GM12801 (cell line): ENCODE measurements around the gene SIX3.

Experiments used
- TF ChIP-seq, protein P1 (sequence below): IDR thresholded peaks from one replicate; pipeline ENCODE4 v1.5.1; 2011; ENCODE audit warnings: control low read depth; ENCODE audit not compliant: insufficient read length; ENCODE audit errors: extremely low read depth

SIX3 gene

DNA sequence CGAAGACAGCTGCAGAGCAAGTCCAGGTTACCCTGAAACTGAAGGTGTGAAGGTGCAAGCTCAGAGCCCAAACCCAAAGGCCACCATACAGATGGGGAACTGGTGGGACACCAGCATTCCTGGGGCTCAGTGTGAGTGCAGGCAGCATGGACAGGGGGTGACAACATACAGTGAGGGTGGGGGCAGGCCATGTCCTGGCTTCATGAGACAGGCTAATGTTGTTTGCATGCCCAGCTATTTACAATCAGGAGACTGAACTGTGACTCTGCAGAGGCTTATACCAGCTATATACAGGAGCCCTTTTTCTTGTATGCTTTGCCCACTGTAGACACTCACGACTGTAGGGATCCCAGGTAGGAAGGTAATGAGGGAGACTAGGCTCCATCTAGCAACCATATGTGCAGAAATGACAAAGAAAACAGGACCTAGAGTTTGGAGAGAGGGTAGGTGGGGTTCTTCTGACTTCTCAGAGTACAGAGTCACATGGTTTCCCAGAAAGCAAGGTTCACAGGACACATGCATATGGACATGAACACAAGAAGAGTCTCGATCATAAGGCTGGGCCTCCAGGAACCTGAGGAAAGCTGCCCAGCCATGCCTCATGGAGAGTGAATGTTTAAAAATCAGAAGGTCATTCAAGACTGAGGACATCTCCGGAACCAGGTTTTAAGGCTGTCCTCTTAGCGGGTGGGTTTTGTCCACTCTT, 26.4 kb downstream of the SIX3 start:
- TF ChIP-seq, protein P1, sequence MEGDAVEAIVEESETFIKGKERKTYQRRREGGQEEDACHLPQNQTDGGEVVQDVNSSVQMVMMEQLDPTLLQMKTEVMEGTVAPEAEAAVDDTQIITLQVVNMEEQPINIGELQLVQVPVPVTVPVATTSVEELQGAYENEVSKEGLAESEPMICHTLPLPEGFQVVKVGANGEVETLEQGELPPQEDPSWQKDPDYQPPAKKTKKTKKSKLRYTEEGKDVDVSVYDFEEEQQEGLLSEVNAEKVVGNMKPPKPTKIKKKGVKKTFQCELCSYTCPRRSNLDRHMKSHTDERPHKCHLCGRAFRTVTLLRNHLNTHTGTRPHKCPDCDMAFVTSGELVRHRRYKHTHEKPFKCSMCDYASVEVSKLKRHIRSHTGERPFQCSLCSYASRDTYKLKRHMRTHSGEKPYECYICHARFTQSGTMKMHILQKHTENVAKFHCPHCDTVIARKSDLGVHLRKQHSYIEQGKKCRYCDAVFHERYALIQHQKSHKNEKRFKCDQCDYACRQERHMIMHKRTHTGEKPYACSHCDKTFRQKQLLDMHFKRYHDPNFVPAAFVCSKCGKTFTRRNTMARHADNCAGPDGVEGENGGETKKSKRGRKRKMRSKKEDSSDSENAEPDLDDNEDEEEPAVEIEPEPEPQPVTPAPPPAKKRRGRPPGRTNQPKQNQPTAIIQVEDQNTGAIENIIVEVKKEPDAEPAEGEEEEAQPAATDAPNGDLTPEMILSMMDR, result no peak

DNA sequence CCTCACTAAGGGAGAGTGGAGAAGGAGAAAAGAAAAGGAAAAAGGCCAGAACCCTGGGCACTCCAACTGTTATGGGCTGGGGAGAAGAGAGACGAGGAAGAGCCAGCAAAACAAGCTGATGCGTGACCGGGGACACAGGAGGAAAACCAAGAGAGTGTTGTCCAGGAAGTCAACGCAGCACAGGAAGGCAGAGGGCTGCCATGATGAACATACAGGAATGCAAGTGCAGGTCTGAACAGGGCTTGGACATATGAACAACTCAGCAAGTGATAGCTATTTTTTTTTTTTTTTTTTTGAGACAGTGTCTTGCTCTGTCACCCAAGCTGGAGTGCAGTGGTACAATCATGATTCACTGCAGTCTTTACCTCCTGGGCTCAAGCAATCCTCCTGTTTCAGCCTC, 28.4 kb downstream of the SIX3 start:
- TF ChIP-seq, protein P1, result no peak

DNA sequence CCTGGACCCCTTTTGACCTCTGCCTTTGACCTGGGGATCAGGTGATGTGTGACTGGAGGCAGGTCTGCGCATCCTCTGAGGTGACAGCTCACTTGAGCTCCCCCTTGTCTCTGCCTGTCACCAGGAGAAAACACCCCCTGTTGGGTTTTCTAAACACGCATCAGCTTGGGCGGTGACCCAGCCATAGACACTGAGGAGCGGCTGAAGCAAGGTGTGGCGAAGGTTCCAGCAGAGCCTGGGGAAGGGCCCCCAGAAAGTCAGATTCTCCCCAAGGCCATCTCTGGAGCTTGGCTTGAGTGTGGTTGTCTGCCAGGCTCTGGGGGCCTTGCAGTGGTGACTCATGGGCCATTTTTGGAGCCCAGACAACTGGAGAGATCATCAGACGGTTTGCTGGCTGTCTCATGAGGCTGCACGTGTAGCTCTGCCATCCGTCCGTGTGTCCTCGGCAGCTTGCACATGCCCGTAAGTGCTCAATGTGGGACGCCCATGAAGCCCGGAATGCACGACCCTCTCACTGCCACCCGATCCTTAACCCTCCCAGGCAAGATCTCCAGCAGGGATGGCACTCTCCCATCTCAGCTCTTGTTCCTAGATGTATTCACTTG, 29.4 kb downstream of the SIX3 start:
- TF ChIP-seq, protein P1, result no peak

DNA sequence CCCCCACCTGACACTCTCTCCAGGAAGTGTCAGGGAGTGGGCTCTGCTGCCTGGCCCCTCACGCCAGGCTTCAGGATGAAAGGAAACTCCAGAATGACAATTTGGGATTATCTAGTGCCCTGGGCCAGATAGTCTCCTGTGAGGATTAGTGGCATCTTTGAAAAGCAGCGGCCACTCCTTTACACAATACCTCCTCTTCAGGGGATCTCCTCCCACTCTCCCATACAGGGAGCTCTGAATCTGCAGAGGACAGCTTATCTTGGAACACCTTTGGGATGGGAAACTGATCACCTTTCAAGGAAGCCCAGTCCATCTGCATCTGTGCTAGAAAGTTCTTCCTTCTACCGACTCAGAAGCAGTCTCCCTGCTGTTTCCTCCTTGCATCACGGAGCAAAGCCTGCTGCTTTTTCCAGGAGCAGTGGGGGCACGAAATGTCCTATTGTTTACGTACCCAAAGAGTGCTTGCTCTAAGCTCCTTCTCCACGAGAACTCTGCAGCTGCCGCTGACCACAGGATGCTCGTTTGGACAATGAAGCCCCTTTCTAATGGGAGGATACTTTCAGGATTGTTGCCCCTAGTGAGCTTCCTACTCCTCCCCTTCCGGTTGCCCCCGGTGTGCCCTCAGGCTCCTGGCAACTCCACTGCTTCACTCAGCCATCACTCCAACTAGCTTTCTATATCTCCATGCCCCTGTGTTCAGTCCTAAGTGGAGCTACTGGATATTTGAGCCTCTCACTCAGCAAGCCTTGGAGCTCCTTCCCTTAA, 31.5 kb downstream of the SIX3 start:
- TF ChIP-seq, protein P1, result no peak

DNA sequence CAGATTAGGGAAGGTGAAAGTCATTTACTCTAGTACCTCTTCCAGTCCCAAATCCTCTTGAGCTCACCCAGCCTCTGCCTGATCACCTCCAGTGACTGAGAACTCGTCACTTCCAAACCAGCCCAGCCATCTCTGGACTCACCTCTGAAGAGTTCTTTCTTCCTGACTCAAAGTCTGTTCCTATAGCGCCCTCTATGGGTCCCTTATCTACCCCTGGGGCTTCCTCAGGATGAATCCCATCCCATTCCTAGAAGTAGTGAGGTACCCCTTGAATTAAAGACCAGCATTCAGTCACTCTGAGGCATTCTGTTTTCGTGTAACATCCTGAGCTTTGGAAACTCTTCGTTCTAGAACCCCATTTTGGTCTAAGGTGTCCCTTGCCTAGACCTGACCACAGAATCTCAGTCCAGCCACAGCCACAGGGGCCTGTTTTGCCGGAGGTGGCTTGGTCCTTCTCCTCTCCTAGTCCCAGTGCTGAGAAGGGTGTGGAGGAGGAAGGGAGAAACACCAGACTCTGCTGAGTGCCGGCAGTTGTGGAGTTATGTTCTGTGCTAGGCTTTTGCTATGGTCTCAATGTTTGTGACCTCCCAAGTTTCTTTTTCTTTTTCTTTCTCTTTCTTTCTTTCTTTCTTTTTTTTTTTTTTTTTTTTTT, 32.7 kb downstream of the SIX3 start:
- TF ChIP-seq, protein P1, result no peak

DNA sequence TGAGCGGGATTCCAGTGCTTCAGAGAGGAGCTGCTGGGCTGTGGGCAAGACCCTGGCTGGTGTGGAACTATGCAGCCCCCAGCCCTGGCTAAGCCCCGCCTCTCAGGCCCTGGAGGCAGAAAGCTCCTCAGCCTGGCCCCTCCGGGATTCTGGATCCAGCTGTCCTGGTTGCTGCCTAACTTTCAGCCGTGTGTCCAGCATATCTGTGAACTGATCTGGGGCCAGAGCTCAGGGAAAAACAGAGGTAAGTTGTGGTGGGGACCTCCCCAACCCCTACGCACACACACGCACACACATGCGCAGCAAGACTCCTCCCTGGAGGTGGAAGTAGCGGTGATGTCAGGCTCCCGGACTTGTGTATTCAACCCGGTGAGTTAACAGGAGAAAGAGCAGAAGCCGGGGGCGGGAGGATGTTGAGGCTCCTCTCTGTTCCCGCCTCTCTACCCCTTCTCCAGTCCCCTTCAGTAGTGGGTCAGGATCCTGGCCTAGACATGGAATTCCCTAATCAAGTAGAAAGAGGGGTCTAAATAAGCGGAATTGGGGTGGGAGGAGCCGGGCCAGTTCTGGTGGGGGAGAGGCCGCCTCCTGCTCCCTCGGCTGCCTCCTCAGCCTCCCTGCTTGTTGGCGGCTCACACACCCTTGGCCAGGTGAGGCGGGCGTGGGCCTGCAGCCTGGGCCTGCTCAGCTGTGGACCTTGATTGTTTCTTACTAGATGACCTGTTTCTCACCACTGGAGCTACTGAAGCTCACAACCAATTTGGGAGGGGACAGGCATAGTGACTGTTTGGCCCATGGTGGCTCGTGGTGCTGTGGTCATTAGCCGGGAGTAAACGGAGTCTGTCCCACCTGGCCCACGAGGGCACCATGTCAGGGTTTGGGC, 34.3 kb downstream of the SIX3 start:
- TF ChIP-seq, protein P1, result no peak

GRCh38 chr2:44979581-44979980, 38.1 kb downstream of the SIX3 start:
- TF ChIP-seq, protein P1, result no peak
